Large intestine (tissue), 3 donors: ENCODE measurements around the gene RAD51B. TPM values are rescaled to one million over a fixed set of nuclear protein-coding genes. Genes with fewer than 3 reads are reported as not detected.

Experiments used
- DNase-seq, 2 donors: peaks; one replicate each; pipeline versions ENCODE4 v3.0.0 to v3.0.0-alpha.2; 2013
- H3K27ac ChIP-seq: one replicate; pipeline ENCODE4 v1.5.1; 2013; ENCODE audit warnings: low read length
- H3K27me3 ChIP-seq: 2 replicates; pipeline ENCODE4 v1.6.1; 2013; ENCODE audit warnings: low read length; ENCODE audit not compliant: control insufficient read depth, insufficient read depth
- H3K36me3 ChIP-seq: 2 replicates; pipeline ENCODE4 v1.6.1; 2013; ENCODE audit warnings: low read length; ENCODE audit not compliant: control insufficient read depth, insufficient read depth
- H3K4me1 ChIP-seq: one replicate; pipeline ENCODE4 v1.6.1; 2013; ENCODE audit warnings: low read length; ENCODE audit not compliant: control insufficient read depth, insufficient read depth
- H3K4me3 ChIP-seq: one replicate; pipeline ENCODE4 v1.5.1; 2013; ENCODE audit warnings: low read length
- H3K9me3 ChIP-seq: one replicate; pipeline ENCODE4 v1.6.1; 2013; ENCODE audit warnings: mild to moderate bottlenecking, low read depth, low read length, moderate library complexity; ENCODE audit not compliant: control insufficient read depth
- WGBS: methylation state at CpG from one replicate; pipeline ENCODE4 v1.1.5; 2013; ENCODE audit warnings: low lambda C conversion rate; ENCODE audit not compliant: insufficient coverage; 5-methylcytosine and 5-hydroxymethylcytosine counted together
- polyA plus RNA-seq: library from polyadenylated mRNA; unstranded; fragments of 120-200 nt; gene quantifications from one replicate; pipeline ENCODE4 v1.2.1, GENCODE V29; 2013

Gene RAD51B
- polyA plus RNA-seq, 1 donor, result 6.4 TPM

GRCh38 chr14:68748260-68748659, 928.7 kb downstream of the RAD51B start:
- no peak for DNase-seq
- peaks cover 5% of the 10 kb centered on the region for H3K4me1 ChIP-seq
- no peaks in the 10 kb centered on the region for H3K36me3 ChIP-seq
- H3K4me3 ChIP-seq, result no peak overlapping the region
- H3K27ac ChIP-seq, result no peak overlapping the region
- no peaks in the 10 kb centered on the region for H3K9me3 ChIP-seq
- no peaks in the 10 kb centered on the region for H3K27me3 ChIP-seq
- no CpG with 5 or more reads among the region's 10 CpGs for WGBS

DNA sequence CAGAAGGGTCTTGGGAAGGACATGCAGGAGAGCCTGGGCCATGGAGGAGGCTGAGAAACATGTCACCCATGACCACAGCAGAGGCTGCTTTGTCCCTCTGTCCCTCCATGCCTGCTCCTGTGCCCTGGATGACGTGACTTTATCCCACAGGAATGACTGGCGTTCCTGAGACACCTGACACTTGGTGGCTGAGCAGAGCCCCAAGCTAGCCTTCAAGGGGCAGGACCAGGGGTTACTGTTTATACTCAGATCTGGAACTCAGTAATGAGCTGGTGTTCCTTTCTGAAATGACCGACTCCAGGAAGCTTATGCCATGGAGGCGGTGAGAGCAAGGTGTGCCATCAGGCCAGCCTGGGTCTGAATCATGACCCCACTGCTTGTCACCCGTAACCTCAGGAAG, 929.1 kb downstream of the RAD51B start:
- H3K4me1 ChIP-seq, result peaks cover 7% of the 10 kb centered on the region
- no peak overlapping the region for H3K4me3 ChIP-seq
- H3K27ac ChIP-seq, result no peak overlapping the region
- DNase-seq, result no peak
- no peaks in the 10 kb centered on the region for H3K36me3 ChIP-seq
- H3K27me3 ChIP-seq, result no peaks in the 10 kb centered on the region
- WGBS, result no CpG with 5 or more reads among the region's 5 CpGs
- no peaks in the 10 kb centered on the region for H3K9me3 ChIP-seq

- H3K4me1 ChIP-seq, result peaks cover 17% of the 10 kb centered on the region
- no peaks in the 10 kb centered on the region for H3K9me3 ChIP-seq
- DNase-seq, result no peak
- no peak overlapping the region for H3K4me3 ChIP-seq
- no peaks in the 10 kb centered on the region for H3K27me3 ChIP-seq
- no peaks in the 10 kb centered on the region for H3K36me3 ChIP-seq
- no CpG with 5 or more reads among the region's 11 CpGs for WGBS
- H3K27ac ChIP-seq, result no peak overlapping the region
These were observed 930.2 kb downstream of the RAD51B start for GRCh38 chr14:68749487-68750475.

- Histone ChIP-seq H3K4me3 (no peak overlapping the region), H3K27ac (no peak overlapping the region), H3K4me1 (peaks cover 37% of the 10 kb centered on the region), H3K9me3 (no peaks in the 10 kb centered on the region), H3K27me3 (no peaks in the 10 kb centered on the region), H3K36me3 (no peaks in the 10 kb centered on the region)
- WGBS, result 20% methylated on average over 1 of the region's 6 CpGs
- DNase-seq, result no peak
These were observed 932.9 kb downstream of the RAD51B start for GRCh38 chr14:68752271-68753006.

DNA sequence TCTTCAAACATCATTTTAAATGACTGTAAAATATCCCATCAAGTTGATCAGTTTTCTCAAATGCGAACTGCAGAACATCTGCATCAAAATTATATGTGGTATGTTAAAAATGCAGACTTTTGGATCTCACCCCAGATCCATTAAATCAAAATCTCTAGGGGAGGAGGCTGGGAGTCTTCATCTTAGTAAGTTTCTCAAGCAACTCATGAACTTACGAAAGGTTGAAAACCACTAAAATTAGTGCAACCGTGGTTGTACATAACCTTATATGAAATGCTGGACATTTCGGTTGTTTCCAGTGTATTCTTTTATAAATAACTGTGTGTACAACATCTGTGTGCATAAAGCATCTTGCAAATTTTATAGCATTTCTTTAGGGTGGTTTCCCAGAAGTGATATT, 934.1 kb downstream of the RAD51B start:
- Histone ChIP-seq H3K4me1 (peaks cover 50% of the 10 kb centered on the region), H3K4me3 (no peak overlapping the region), H3K9me3 (no peaks in the 10 kb centered on the region), H3K27ac (no peak overlapping the region), H3K36me3 (no peaks in the 10 kb centered on the region), H3K27me3 (no peaks in the 10 kb centered on the region)
- DNase-seq, result no peak
- 100% methylated on average over 2 of the region's 4 CpGs for WGBS

GRCh38 chr14:68755016-68755353, 935.4 kb downstream of the RAD51B start:
- Histone ChIP-seq H3K36me3 (no peaks in the 10 kb centered on the region), H3K27ac (no peak overlapping the region), H3K27me3 (no peaks in the 10 kb centered on the region), H3K4me1 (peaks cover 54% of the 10 kb centered on the region), H3K9me3 (no peaks in the 10 kb centered on the region), H3K4me3 (no peak overlapping the region)
- no peak for DNase-seq
- no CpG with 5 or more reads among the region's 3 CpGs for WGBS

DNA sequence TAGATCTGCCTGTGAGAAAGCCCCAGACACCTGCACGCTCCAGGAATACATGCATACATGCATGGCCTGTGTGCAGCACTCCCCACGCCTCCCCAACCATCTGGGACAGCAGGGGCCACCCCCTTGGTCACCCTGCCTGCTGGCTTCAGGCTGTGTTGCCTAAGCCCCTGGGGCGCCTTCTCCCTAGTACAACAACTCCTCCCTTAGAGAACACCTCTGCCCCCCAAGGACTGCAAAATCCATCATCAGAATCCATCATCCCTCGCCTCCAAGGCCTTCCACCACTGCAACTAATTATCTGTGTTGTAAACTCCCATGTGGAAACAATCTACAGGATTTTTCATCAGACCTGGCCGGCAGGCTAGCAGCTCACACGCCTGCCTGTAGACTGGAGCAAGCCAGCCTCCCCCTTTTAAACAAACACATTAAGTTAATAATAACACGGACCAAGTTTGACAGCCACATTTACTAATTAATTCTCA, 936.5 kb downstream of the RAD51B start:
- no CpG with 5 or more reads among the region's 7 CpGs for WGBS
- Histone ChIP-seq H3K27me3 (no peaks in the 10 kb centered on the region), H3K4me1 (peaks cover 64% of the 10 kb centered on the region), H3K36me3 (no peaks in the 10 kb centered on the region), H3K27ac (peak overlapping the region; percentile 83), H3K9me3 (no peaks in the 10 kb centered on the region), H3K4me3 (no peak overlapping the region)
- DNase-seq, result peak in 1 of 2 donors; percentile 57

- peak overlapping the region; percentile 83 for H3K27ac ChIP-seq
- H3K4me1 ChIP-seq, result peaks cover 71% of the 10 kb centered on the region
- no peak for DNase-seq
- no peaks in the 10 kb centered on the region for H3K9me3 ChIP-seq
- H3K27me3 ChIP-seq, result no peaks in the 10 kb centered on the region
- 100% methylated on average over 1 of the region's 6 CpGs for WGBS
- H3K36me3 ChIP-seq, result no peaks in the 10 kb centered on the region
- no peak overlapping the region for H3K4me3 ChIP-seq
These were observed 937.2 kb downstream of the RAD51B start for GRCh38 chr14:68756734-68757133.

- Histone ChIP-seq H3K27ac (peak overlapping the region; percentile 83), H3K4me3 (no peak overlapping the region), H3K4me1 (peaks cover 76% of the 10 kb centered on the region), H3K36me3 (no peaks in the 10 kb centered on the region), H3K27me3 (no peaks in the 10 kb centered on the region), H3K9me3 (no peaks in the 10 kb centered on the region)
- peak; percentile 93 to 97 for DNase-seq
- no CpG with 5 or more reads among the region's 4 CpGs for WGBS
These were observed 938.1 kb downstream of the RAD51B start for GRCh38 chr14:68757618-68758081.

DNA sequence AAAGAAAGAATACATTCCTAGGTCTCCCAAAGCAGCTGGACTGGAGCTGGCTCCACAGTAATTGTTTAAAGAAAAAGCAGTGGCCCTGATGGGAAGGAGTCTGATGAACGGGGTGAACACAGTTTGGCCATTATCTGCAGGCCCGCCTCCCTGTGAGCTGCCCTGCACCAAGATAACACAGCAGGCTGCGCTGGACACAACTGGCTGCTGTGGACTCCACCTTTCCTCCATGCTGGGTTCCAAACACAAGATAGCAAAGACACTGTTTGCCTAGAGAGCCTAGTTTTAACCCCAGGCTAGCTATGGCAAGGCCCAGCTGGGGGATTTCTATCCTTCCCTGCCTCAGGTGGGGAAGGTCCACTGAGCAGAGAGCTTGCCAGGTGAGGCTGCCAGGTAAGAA, 938.7 kb downstream of the RAD51B start:
- no CpG with 5 or more reads among the region's 3 CpGs for WGBS

More for the DNA sequence above, 938.7 kb downstream of the RAD51B start:
- Histone ChIP-seq H3K4me3 (no peak overlapping the region), H3K27me3 (no peaks in the 10 kb centered on the region), H3K9me3 (no peaks in the 10 kb centered on the region), H3K36me3 (no peaks in the 10 kb centered on the region), H3K27ac (peak overlapping the region; percentile 79), H3K4me1 (peaks cover 76% of the 10 kb centered on the region)
- no peak for DNase-seq
